ENCODE measurements around the gene TAF5. TPM values are rescaled to one million over a fixed set of nuclear protein-coding genes. Genes with fewer than 3 reads are reported as not detected.
A peak's percentile ranks its signal among the peaks of the same experiment; 100 is the strongest.

TAF5 gene
- total RNA-seq, 2 donors from 2014 or later, result 8.7 to 13.4 TPM

DNA sequence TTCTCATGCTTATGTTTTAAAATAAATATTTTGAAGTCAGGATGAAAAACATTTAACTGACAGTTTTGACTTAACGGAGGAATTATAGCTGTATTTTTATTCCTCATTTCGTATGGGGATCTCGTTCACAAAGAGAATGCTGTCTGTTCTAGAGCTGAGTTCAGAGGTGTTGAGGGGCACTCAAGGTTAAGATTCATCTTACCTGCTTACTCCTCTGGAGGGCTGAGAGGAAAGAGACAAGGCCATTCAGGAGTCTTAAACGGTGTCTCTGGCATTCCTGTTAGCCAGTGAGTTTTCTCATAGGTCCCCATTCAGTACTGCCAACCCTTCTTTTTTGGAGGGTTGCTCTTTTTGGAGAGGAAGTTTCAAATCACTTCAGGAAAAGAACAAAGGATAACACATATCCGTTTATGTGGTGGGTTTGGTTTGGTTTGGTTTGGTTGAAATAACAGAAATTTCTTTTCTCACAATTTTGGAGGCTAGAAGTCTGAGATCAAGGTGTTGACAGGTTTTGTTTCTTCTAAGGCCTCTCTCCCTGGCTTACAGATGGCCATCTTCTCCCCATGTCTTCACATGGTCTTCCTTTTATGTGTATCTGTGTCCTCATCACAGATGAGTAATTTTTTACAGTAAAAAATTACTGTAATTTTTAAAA lies 61.3 kb downstream of the TAF5 start:
- Mint-ChIP-seq H3K27ac (peak overlapping the region; percentile 0), H3K27me3 (no peaks in the 10 kb centered on the region), H3K9me3 (no peaks in the 10 kb centered on the region), H3K36me3 (ENCODE audit: low read depth) (peaks cover 100% of the 10 kb centered on the region), H3K4me3 (peak overlapping the region; percentile 10), H3K4me1 (peaks cover 10% of the 10 kb centered on the region)
- ATAC-seq (replicated peaks), result peak; percentile 63

- peak overlapping the region; percentile 0 for H3K27ac Mint-ChIP-seq
- ATAC-seq (replicated peaks), result peak; percentile 76
- H3K4me1 Mint-ChIP-seq, result peaks cover 10% of the 10 kb centered on the region
- no peaks in the 10 kb centered on the region for H3K9me3 Mint-ChIP-seq
- H3K27me3 Mint-ChIP-seq, result no peaks in the 10 kb centered on the region
- H3K36me3 Mint-ChIP-seq (ENCODE audit: low read depth), result peaks cover 99% of the 10 kb centered on the region
- peak overlapping the region; percentile 10 for H3K4me3 Mint-ChIP-seq
Observed at GRCh38 chr10:103429647-103430046, 61.9 kb downstream of the TAF5 start.

DNA sequence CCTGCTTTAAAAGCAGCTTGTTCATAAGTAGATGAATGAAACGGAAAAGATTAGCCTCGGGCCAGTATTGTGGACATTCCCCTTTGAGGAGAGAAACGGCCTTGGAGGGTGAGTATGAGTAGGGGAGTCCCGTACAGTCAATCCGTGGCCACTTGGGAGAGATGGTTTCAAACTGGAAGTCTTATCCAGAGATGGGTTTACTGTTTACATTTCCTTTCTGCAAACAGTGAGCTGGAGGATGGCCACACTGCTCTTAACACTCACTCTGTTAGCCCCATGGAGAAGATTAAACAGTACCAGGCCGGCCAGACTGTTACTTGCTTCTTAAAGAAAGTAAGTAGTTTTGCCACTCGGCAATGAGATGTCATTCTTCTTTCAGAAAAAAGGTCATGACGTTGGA lies 64.1 kb downstream of the TAF5 start:
- peaks cover 10% of the 10 kb centered on the region for H3K4me1 Mint-ChIP-seq
- no peaks in the 10 kb centered on the region for H3K27me3 Mint-ChIP-seq
- ATAC-seq (replicated peaks), result peak; percentile 38
- H3K4me3 Mint-ChIP-seq, result no peak overlapping the region
- H3K36me3 Mint-ChIP-seq (ENCODE audit: low read depth), result peaks cover 99% of the 10 kb centered on the region
- no peaks in the 10 kb centered on the region for H3K9me3 Mint-ChIP-seq
- peak overlapping the region; percentile 26 for H3K27ac Mint-ChIP-seq

GRCh38 chr10:103433858-103434257 lies 66.1 kb downstream of the TAF5 start:
- no peak overlapping the region for H3K27ac Mint-ChIP-seq
- H3K4me3 Mint-ChIP-seq, result no peak overlapping the region
- peaks cover 8% of the 10 kb centered on the region for H3K4me1 Mint-ChIP-seq
- ATAC-seq (replicated peaks), result no peak
- H3K36me3 Mint-ChIP-seq (ENCODE audit: low read depth), result peaks cover 98% of the 10 kb centered on the region
- no peaks in the 10 kb centered on the region for H3K27me3 Mint-ChIP-seq
- H3K9me3 Mint-ChIP-seq, result no peaks in the 10 kb centered on the region

Other genes with a start within 250 kb of the TAF5 start
- gene NT5C2, start 174.7 kb upstream of the TAF5 start, total RNA-seq, result 10 to 100 TPM; 49.3 to 55.9 TPM
- not detected for gene RPEL1, start 122.1 kb upstream of the TAF5 start, total RNA-seq
- gene INA, start 90.8 kb upstream of the TAF5 start, total RNA-seq, result under 1 TPM; 0.13 to 0.65 TPM
- 10 to 100 TPM; 11.3 to 14.2 TPM for gene PCGF6, start 16.8 kb upstream of the TAF5 start, total RNA-seq
- 100 to 1,000 TPM; 290 to 425 TPM for gene ATP5MK, start 28.5 kb downstream of the TAF5 start, total RNA-seq
- 10 to 100 TPM; 50.1 to 79.5 TPM for gene PDCD11, start 28.6 kb downstream of the TAF5 start, total RNA-seq
- gene CALHM2, start 84.4 kb downstream of the TAF5 start, total RNA-seq, result 10 to 100 TPM; 18.2 to 26.0 TPM
- gene CALHM1, start 90.9 kb downstream of the TAF5 start, total RNA-seq, result under 1 TPM in 1 of 2 donors, not detected in 1; 0.11 TPM
- gene CALHM3, start 111.3 kb downstream of the TAF5 start, total RNA-seq, result not detected
- gene NEURL1, start 125.7 kb downstream of the TAF5 start, total RNA-seq, result 1 to 10 TPM; 2.1 to 3.7 TPM